Smooth muscle cell (in vitro differentiated cells): ENCODE results near the gene C15orf39. TPM values are rescaled to one million over a fixed set of nuclear protein-coding genes. Genes with fewer than 3 reads are reported as not detected.

Experiments used
- DNase-seq: peaks from one replicate; lab custom pipeline; 2025; ENCODE audit not compliant: unreplicated experiment; lab: John Stamatoyannopoulos, UW
- H2AFZ ChIP-seq: fragments of 200-600 bp; sonication (generic); 2 replicates; pipeline ENCODE4 v1.6.0; 2016; ENCODE audit warnings: antibody characterized with exemption, low read depth, mild to moderate bottlenecking
- H3F3A ChIP-seq: fragments of 200-600 bp; sonication (generic); 2 replicates; pipeline ENCODE4 v1.6.0; 2017; ENCODE audit warnings: antibody characterized with exemption, low read depth
- H3K27ac ChIP-seq: fragments of 200-600 bp; sonication (generic); 2 replicates; pipeline ENCODE4 v1.5.1; 2016; ENCODE audit warnings: low read depth, mild to moderate bottlenecking
- H3K27me3 ChIP-seq: fragments of 200-600 bp; sonication (generic); 2 replicates; pipeline ENCODE4 v1.6.1; 2016; ENCODE audit warnings: low read depth, mild to moderate bottlenecking
- H3K36me3 ChIP-seq: fragments of 200-600 bp; sonication (generic); 2 replicates; pipeline ENCODE4 v1.5.1; 2016; ENCODE audit warnings: low read depth
- H3K4me1 ChIP-seq: fragments of 200-600 bp; sonication (generic); 2 replicates; pipeline ENCODE4 v1.5.1; 2016; ENCODE audit warnings: low read depth
- H3K4me2 ChIP-seq: fragments of 200-600 bp; sonication (generic); 2 replicates; pipeline ENCODE4 v1.6.0; 2016; ENCODE audit warnings: mild to moderate bottlenecking
- H3K4me3 ChIP-seq: fragments of 200-600 bp; sonication (generic); 2 replicates; pipeline ENCODE4 v1.5.1; 2016; ENCODE audit warnings: mild to moderate bottlenecking
- H3K79me2 ChIP-seq: fragments of 200-600 bp; sonication (generic); 2 replicates; pipeline ENCODE4 v1.6.0; 2016; ENCODE audit warnings: low read depth, mild to moderate bottlenecking
- H3K9ac ChIP-seq: fragments of 200-600 bp; sonication (generic); 2 replicates; pipeline ENCODE4 v1.6.0; 2016; ENCODE audit warnings: low read depth
- H3K9me3 ChIP-seq: fragments of 200-600 bp; sonication (generic); replicated peaks from 2 replicates; pipeline ENCODE4 v1.5.1; 2016; ENCODE audit warnings: low read depth
- H4K20me1 ChIP-seq: fragments of 200-600 bp; sonication (generic); 2 replicates; pipeline ENCODE4 v1.6.0; 2016; ENCODE audit warnings: low read depth
- CTCF ChIP-seq: fragments of 200-600 bp; sonication (generic); IDR thresholded peaks from 2 replicates; pipeline ENCODE4 v1.5.1; 2017; ENCODE audit warnings: borderline replicate concordance, mild to moderate bottlenecking, antibody characterized with exemption; ENCODE audit not compliant: insufficient read depth, poor library complexity, severe bottlenecking
- WGBS: methylation state at CpG from one replicate; pipeline ENCODE4 v1.1.7; 2016; ENCODE audit warnings: low lambda C conversion rate; 5-methylcytosine and 5-hydroxymethylcytosine counted together
- polyA plus RNA-seq: library from polyadenylated mRNA; unstranded; fragments of >200 nt; fragmentation: Nextera tagmentation; extraction: Ambion mirVana; gene quantifications from 2 replicates; pipeline ENCODE4 v1.2.1, GENCODE V29; 2016
- total RNA-seq: library from RNA; depleted of rRNA; stranded (reverse); fragments of >200 nt; gene quantifications from 2 replicates; pipeline ENCODE4 v1.2.3, GENCODE V29; 2014

C15orf39 gene
- total and polyA plus RNA-seq, 2 experiments from 2014 or later: 8.4 to 9.3 TPM

- H3K4me3 ChIP-seq: no peak overlapping the region
- TF ChIP-seq CTCF: no peak
- H3K27ac ChIP-seq: no peak overlapping the region
- no peak for DNase-seq
- 98% methylated on average over 7 of the region's 7 CpGs for WGBS
- no peaks in the 10 kb centered on the region for H3K4me1 ChIP-seq
- peaks cover 99% of the 10 kb centered on the region for H4K20me1 ChIP-seq
- no peak overlapping the region for H2AFZ ChIP-seq
- H3K9ac ChIP-seq: no peak overlapping the region
- H3K9me3 ChIP-seq: no peaks in the 10 kb centered on the region
- H3K27me3 ChIP-seq: no peaks in the 10 kb centered on the region
- H3F3A ChIP-seq: no peaks in the 10 kb centered on the region
- no peaks in the 10 kb centered on the region for H3K36me3 ChIP-seq
- H3K4me2 ChIP-seq: no peak overlapping the region
- H3K79me2 ChIP-seq: peaks cover 60% of the 10 kb centered on the region
Measured at GRCh38 chr15:75210811-75211230, 9.1 kb downstream of the C15orf39 start.

GRCh38 chr15:75211436-75212199, 9.9 kb downstream of the C15orf39 start:
- Histone ChIP-seq H4K20me1 (peaks cover 91% of the 10 kb centered on the region), H3K4me1 (no peaks in the 10 kb centered on the region), H3K79me2 (peaks cover 52% of the 10 kb centered on the region), H3K27ac (no peak overlapping the region), H2AFZ (no peak overlapping the region), H3K9ac (no peak overlapping the region), H3K9me3 (no peaks in the 10 kb centered on the region), H3F3A (no peaks in the 10 kb centered on the region), H3K4me3 (no peak overlapping the region), H3K36me3 (no peaks in the 10 kb centered on the region), H3K27me3 (no peaks in the 10 kb centered on the region), H3K4me2 (no peak overlapping the region)
- TF ChIP-seq CTCF: no peak
- DNase-seq: no peak
- 95% methylated on average over 9 of the region's 9 CpGs for WGBS

GRCh38 chr15:75212200-75212858, 10.6 kb downstream of the C15orf39 start:
- 95% methylated on average over 7 of the region's 7 CpGs for WGBS
- H3K4me1 ChIP-seq: no peaks in the 10 kb centered on the region
- H3K9ac ChIP-seq: no peak overlapping the region
- peaks cover 46% of the 10 kb centered on the region for H3K79me2 ChIP-seq
- no peak overlapping the region for H3K27ac ChIP-seq
- H3K36me3 ChIP-seq: no peaks in the 10 kb centered on the region
- no peaks in the 10 kb centered on the region for H3F3A ChIP-seq
- DNase-seq: no peak
- H4K20me1 ChIP-seq: peaks cover 84% of the 10 kb centered on the region
- TF ChIP-seq CTCF: no peak
- H3K27me3 ChIP-seq: no peaks in the 10 kb centered on the region
- H3K4me2 ChIP-seq: no peak overlapping the region
- no peaks in the 10 kb centered on the region for H3K9me3 ChIP-seq
- H2AFZ ChIP-seq: no peak overlapping the region
- no peak overlapping the region for H3K4me3 ChIP-seq
